ENCODE results near the gene PDE4B. TPM values are rescaled to one million over a fixed set of nuclear protein-coding genes. Genes with fewer than 3 reads are reported as not detected.

The PDE4B gene
- total RNA-seq, 2 donors from 2014 or later = 1.6 to 12.2 TPM

GRCh38 chr1:66223681-66224080 lies 431.0 kb downstream of the PDE4B start:
- Histone ChIP-seq H3K27ac (no peak overlapping the region), H3K4me1 (no peaks in the 10 kb centered on the region), H3K27me3 (no peaks in the 10 kb centered on the region), H3K4me3 (no peak overlapping the region), H3K36me3 (replicated peaks in 1 of 2; ENCODE audit: insufficient read depth in 1 of 2, low read depth in 2 of 2) (no peaks in the 10 kb centered on the region), H3K9me3 (no peaks in the 10 kb centered on the region)
- 50 to 52% methylated on average over 3 of the region's 3 CpGs for WGBS, 2 donors
- intact Hi-C loops (cut with DNase I) = no loop called here
- DNase-seq = no peak
- no peak for ATAC-seq
- TF ChIP-seq POLR2A (IDR thresholded peaks at IDR 0.05) = no peak
- TF ChIP-seq CTCF (IDR thresholded peaks at IDR 0.05) = no peak

- H3K9me3 ChIP-seq = no peaks in the 10 kb centered on the region
- no peaks in the 10 kb centered on the region for H3K4me1 ChIP-seq
- DNase-seq (no peak), ATAC-seq (no peak)
- H3K27me3 ChIP-seq = no peaks in the 10 kb centered on the region
- H3K36me3 ChIP-seq (replicated peaks in 1 of 2; ENCODE audit: insufficient read depth in 1 of 2, low read depth in 2 of 2) = no peaks in the 10 kb centered on the region
- TF ChIP-seq CTCF (IDR thresholded peaks at IDR 0.05) = no peak
- TF ChIP-seq POLR2A (IDR thresholded peaks at IDR 0.05) = no peak
- WGBS, 2 donors = 74 to 80% methylated on average over 4 of the region's 4 CpGs
- no peak overlapping the region for H3K4me3 ChIP-seq
- intact Hi-C loops (cut with DNase I) = no loop called here
- H3K27ac ChIP-seq = no peak overlapping the region
Observed at GRCh38 chr1:66226985-66227384, 434.3 kb downstream of the PDE4B start.

- DNase-seq (no peak), ATAC-seq (no peak)
- Histone ChIP-seq H3K9me3 (no peaks in the 10 kb centered on the region), H3K27me3 (no peaks in the 10 kb centered on the region), H3K36me3 (replicated peaks in 1 of 2; ENCODE audit: insufficient read depth in 1 of 2, low read depth in 2 of 2) (no peaks in the 10 kb centered on the region), H3K27ac (no peak overlapping the region), H3K4me3 (no peak overlapping the region), H3K4me1 (no peaks in the 10 kb centered on the region)
- intact Hi-C loops (cut with DNase I) = no loop called here
- WGBS, 2 donors = 89 to 91% methylated on average over 2 of the region's 2 CpGs
- TF ChIP-seq CTCF (IDR thresholded peaks at IDR 0.05) = no peak
Observed at GRCh38 chr1:66227966-66228365, 435.3 kb downstream of the PDE4B start.

- intact Hi-C loops (cut with DNase I) = no loop called here
Observed at GRCh38 chr1:66231217-66231616, 438.5 kb downstream of the PDE4B start.

More at GRCh38 chr1:66231217-66231616, 438.5 kb downstream of the PDE4B start:
- no peak for DNase-seq
- no peak overlapping the region for H3K27ac ChIP-seq
- no peak for TF ChIP-seq POLR2A (IDR thresholded peaks at IDR 0.05)
- TF ChIP-seq CTCF (IDR thresholded peaks at IDR 0.05) = no peak
- ATAC-seq = no peak
- H3K9me3 ChIP-seq = no peaks in the 10 kb centered on the region
- H3K4me1 ChIP-seq = no peaks in the 10 kb centered on the region
- H3K36me3 ChIP-seq (replicated peaks in 1 of 2; ENCODE audit: insufficient read depth in 1 of 2, low read depth in 2 of 2) = no peaks in the 10 kb centered on the region
- H3K27me3 ChIP-seq = no peaks in the 10 kb centered on the region
- no peak overlapping the region for H3K4me3 ChIP-seq

Data from body of pancreas (tissue), 4 donors.